GM18511 (cell line): ENCODE measurements around the gene LASP1.

Experiments used
- ATAC-seq: cut with Tn5 transposase; IDR thresholded peaks from one replicate; pipeline ENCODE4 v1.9.1; 2021; ENCODE audit warnings: mild to moderate bottlenecking, moderate library complexity; ENCODE audit not compliant: unreplicated experiment

LASP1 gene

GRCh38 chr17:38885728-38886642 lies 16.1 kb downstream of the LASP1 start:
- ATAC-seq = no peak

GRCh38 chr17:38886643-38887010 lies 16.8 kb downstream of the LASP1 start:
- ATAC-seq = no peak

- ATAC-seq = no peak
These were observed 19.0 kb downstream of the LASP1 start for GRCh38 chr17:38888842-38889241.

- ATAC-seq = no peak
These were observed 20.0 kb downstream of the LASP1 start for GRCh38 chr17:38889745-38890409.

DNA sequence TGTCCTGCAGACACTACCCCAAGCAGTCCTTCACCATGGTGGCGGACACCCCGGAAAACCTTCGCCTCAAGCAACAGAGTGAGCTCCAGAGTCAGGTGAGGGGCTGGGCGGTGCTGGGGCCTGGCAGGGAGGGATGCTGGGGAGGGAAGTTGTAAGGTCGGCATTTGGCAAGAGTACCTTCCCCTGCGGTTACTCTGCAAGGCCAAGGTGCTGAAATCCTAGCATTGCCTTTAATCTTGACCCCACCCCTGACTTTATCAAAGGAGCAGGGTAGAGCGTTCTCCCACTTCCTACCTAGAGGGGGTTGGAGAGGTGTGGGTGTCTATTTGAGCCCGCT lies 20.5 kb downstream of the LASP1 start:
- no peak for ATAC-seq

- ATAC-seq = no peak
These were observed 21.6 kb downstream of the LASP1 start for GRCh38 chr17:38891441-38891840.

GRCh38 chr17:38892083-38892482 lies 22.2 kb downstream of the LASP1 start:
- no peak for ATAC-seq

- no peak for ATAC-seq
These were observed 22.8 kb downstream of the LASP1 start for GRCh38 chr17:38892620-38893019.

- no peak for ATAC-seq
These were observed 23.3 kb downstream of the LASP1 start for GRCh38 chr17:38893113-38893512.

GRCh38 chr17:38893607-38894006 lies 23.7 kb downstream of the LASP1 start:
- ATAC-seq = no peak

- no peak for ATAC-seq
These were observed 24.4 kb downstream of the LASP1 start for GRCh38 chr17:38894276-38894675.

- no peak for ATAC-seq
These were observed 26.6 kb downstream of the LASP1 start for GRCh38 chr17:38896346-38896954.

- ATAC-seq = no peak
These were observed 27.3 kb downstream of the LASP1 start for GRCh38 chr17:38897176-38897575.

GRCh38 chr17:38897671-38898290 lies 27.9 kb downstream of the LASP1 start:
- ATAC-seq = no peak

GRCh38 chr17:38898291-38898679 lies 28.4 kb downstream of the LASP1 start:
- peak; percentile 21 for ATAC-seq

- ATAC-seq = peak; percentile 92
These were observed 29.0 kb downstream of the LASP1 start for GRCh38 chr17:38898812-38899348.

- peak; percentile 17 for ATAC-seq
These were observed 29.6 kb downstream of the LASP1 start for GRCh38 chr17:38899421-38899820.

DNA sequence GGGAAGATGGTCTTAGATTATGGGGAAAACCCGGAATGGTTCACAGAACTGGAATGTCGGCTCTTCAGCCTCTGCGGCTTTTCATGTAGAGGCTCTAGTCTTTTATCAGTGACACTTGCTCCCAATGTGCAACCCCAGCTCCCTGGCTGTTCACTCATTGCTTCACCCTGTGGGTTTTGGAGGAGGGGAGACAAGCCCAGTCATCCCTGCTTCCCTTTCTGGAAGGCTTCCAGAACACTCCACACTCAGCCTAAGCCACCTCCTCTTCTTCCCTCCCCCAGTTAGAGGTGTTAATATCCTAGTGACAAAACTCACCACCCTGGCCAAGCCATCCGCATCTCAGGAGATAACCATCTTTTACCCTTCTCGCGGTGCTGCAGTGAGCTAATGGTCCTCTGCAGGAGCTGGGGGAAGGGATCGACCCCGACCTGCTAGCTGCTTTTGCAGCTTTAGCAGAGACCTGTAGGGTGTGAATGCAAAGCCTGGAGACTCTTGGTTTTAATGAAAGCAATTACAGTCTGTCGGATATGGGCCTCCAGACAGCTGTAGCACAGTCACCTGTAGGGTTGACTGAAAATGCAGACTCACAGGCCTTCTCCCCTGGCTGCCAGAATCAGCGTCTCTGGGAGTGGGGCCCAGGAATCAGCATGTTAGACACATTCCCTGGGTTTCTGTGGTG lies 31.3 kb downstream of the LASP1 start:
- ATAC-seq = no peak

DNA sequence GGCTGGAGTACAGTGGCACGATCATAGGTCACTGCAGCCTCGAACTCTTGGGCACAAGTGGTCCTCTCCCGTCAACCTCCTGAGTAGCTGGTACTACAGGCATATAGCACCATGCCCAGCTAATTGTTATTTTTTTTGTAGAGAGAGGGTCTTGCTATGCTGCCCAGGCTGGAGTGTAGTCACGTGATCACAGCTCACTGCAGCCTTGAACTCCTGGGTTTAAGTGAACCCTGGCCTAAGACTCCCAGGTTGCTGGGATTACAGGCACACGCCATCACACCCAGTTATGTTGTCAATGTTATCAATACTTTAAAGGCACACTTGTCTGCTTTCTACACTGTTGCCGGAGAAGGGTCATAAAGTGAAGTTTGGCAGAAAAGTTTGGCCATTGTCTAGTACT lies 33.5 kb downstream of the LASP1 start:
- no peak for ATAC-seq

GRCh38 chr17:38904892-38905291 lies 35.0 kb downstream of the LASP1 start:
- ATAC-seq = no peak

- no peak for ATAC-seq
These were observed 35.5 kb downstream of the LASP1 start for GRCh38 chr17:38905375-38905774.
